Astrocyte of the spinal cord (primary cell): ENCODE measurements around the gene CEACAM16.

Source experiments
- DNase-seq: peaks from one replicate; pipeline ENCODE4 v3.0.0; 2011; ENCODE audit warnings: low read depth, low spot score
- H3K4me3 ChIP-seq: 2 replicates; pipeline ENCODE4 v1.5.1; 2011; ENCODE audit warnings: low read depth, mild to moderate bottlenecking, low read length, moderate library complexity
- CTCF ChIP-seq: IDR thresholded peaks from 2 replicates; pipeline ENCODE4 v1.5.1; 2012; ENCODE audit warnings: low read depth, mild to moderate bottlenecking, low read length, inconsistent platforms
- in situ Hi-C: cut with HindIII; loops from 2 replicates; pipeline ENCODE4 v1.10.0; 2017; ENCODE audit warnings: low sequenced_read_pairs

CEACAM16 gene

DNA sequence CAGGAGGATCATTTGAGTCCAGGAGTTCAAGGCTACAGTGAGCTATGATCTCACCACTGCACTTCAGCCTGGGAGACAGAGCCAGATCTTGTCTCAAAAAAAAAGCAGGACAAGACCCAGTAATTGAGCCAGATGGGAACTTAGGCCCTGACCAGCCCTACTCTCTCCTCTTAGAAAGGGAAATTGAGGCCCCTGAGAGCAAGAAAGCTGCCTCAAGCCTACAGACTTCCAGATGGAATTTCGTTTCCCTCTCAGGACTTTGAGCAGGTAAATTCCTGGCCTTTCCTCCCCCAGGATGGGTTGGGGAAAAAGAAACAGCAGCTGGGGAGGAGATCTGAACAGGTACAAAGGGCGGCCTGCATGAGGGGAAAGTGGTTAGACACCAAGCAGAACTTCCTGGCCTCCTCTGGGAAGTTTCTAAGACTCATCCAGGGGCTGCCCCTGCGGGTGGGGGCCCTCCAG is 46.0 kb downstream of the CEACAM16 start:
- in situ Hi-C loops: no loop called here
- no peak for DNase-seq
- H3K4me3 ChIP-seq: no peak overlapping the region
- TF ChIP-seq CTCF: no peak

DNA sequence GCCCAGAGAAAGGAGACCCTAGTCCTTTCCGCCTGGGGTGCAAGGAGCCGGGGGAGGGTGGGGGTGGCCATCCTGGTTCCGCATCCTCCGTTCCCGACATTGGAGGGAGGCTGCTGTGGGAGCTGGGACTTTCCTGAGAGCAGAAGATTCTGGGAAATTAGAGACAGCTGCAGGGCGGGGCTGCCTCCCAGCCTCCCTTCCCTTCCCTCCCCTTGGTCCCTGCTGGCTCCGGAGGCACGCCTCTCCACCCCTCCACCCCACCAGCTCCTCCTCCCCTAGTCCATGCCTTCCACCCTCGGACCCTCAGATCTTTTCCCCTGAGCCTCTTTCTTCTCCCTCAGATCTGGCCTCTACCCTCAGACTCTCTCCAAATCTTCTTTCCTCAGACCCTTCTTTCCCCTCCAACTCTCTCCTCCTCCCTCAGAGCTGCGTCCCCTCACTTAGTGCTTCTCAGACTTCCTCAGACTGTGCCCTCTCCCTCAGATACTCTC is 46.4 kb downstream of the CEACAM16 start:
- DNase-seq: peak; percentile 73
- no peak overlapping the region for H3K4me3 ChIP-seq

GRCh38 chr19:44745887-44746600 is 47.1 kb downstream of the CEACAM16 start:
- no peak overlapping the region for H3K4me3 ChIP-seq
- no peak for TF ChIP-seq CTCF
- DNase-seq: no peak
- in situ Hi-C loops: no loop called here

More for the DNA sequence above, 46.4 kb downstream of the CEACAM16 start:
- in situ Hi-C loops: no loop called here
- no peak for TF ChIP-seq CTCF

DNA sequence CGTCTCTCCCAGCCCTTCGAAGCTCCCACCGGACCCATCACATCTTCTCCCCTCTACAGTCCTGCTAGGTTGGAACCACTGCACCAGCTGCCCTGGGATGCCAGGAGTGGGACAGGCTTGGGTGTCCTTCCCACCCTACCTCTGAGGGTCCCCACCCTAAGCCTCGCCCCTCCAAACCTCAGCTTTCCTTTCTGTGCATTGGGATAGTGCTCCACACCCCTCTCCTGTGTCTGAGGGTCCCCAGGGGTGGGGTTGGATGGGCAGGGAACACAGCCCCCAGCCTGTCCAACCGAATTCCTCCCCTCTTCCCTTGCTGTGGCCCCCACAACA is 47.6 kb downstream of the CEACAM16 start:
- in situ Hi-C loops: no loop called here
- TF ChIP-seq CTCF: no peak
- no peak overlapping the region for H3K4me3 ChIP-seq
- no peak for DNase-seq

- peak; percentile 97 for DNase-seq
- TF ChIP-seq CTCF: no peak
- peak overlapping the region; percentile 49 for H3K4me3 ChIP-seq
- in situ Hi-C loops: no loop called here
Measured at GRCh38 chr19:44746946-44747738, 48.2 kb downstream of the CEACAM16 start.

DNA sequence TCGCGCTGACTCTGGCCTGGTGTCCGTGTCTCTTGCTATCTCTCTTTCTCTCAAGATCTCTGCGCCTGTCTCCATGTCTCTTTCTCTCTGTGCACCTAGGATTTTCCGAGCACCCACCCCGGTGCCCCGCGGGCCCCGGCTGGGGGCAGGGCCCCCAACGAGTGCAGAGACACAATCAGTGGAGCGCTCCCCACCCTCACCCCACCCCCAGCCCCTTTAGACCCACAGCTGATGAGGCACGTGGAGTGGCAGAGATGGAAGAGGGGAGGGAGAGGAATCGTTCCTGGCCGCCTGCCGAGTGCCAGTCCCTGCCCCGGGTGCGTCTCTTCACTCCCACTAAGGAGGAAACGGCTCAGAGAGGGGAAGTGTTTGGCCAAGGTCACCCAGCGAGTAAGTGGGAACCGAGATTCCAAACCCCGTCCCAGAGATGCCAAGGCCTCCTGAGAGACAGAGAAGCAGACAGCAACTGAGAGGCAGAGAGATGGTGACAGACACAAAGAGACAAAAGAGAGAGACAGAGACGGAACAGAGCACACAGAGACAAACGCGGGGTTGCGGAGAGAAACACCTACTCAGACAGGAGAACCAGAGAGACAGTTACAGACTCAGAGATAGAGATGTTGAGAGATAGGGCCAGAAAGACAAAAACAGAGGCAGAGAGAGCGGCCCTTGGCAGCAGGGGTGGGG is 48.9 kb downstream of the CEACAM16 start:
- peak overlapping the region; percentile 49 for H3K4me3 ChIP-seq
- in situ Hi-C loops: no loop called here
- no peak for TF ChIP-seq CTCF
- peak; percentile 71 for DNase-seq
